Effector CD8-positive, alpha-beta T cell (primary cell): ENCODE results near the gene NOL8.

Experiments
- DNase-seq: peaks from one replicate; lab custom pipeline; 2025; lab: John Stamatoyannopoulos, UW
- total RNA-seq, 4 experiments: gene quantifications; one replicate each; lab custom pipeline; 2026; lab: John Stamatoyannopoulos, UW

NOL8 gene
- total RNA-seq: 84.1 to 108 (median 104) reads per million in 4 experiments

DNA sequence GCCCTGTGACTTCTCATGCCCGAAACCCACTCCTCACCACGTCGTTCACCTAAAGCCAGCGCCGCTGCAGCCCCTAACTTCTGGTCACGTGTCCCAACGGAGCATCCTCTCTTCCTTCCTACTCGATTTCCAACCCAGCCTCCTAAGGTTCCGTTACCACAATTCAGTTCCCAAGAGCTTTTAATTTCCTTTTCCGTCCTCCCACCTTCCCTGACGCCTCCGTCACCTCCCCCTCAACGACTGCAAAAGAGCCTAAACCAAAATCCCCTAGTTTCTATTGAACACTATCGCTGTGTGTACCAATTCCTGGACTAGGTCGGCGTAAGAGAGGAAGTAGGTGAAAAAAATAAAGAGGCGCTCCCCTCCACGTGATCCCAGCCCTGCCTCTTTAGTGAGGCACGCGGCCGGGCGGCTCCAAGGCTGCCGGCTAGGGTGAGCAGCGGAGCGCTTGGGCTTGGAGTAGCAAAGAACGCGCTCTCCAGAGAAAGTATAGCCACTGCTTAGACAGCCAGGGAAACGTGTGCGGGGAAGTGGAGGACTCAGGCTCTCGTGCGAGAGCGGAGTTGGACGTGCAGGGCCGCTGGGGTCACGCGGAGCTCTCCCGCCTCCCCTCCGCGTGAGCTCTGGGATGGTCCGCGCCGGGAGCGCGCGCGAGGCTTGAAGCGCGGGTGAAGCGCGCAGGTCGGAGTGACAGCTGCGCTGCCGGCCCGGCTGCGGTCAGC lies at the start of gene NOL8, which contains the start of gene CENPP:
Gene NOL8, minus strand, starts transcription at position 82 of the 722 bp plus-strand sequence. CDS start 1,189 bp downstream, outside the sequence.
Gene CENPP, plus strand, starts transcription at position 685 of the 722 bp plus-strand sequence.
- peak; percentile 65 for DNase-seq

- no peak for DNase-seq
Observed at GRCh38 chr9:92373167-92373566, 48.0 kb upstream of the NOL8 start.

DNA sequence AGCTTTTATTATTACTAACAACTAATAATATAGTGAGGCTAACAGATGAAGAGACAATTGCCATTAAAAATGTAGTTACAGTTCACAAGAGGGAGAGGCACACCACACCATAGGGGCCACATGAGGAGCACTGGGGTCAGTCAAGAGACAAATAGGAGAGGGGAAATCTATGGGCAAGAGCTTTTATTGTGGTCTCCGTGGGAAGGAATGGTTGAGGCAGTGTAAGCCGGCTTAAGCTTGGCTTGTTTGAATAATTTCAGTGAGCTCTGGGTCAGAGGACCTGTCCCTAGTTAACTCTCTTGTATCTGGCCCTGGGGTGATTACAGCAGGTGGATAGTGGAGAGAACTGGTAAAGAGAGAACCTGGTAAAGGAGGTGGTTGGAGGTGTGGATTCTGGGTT lies 43.9 kb upstream of the NOL8 start:
- DNase-seq: no peak

GRCh38 chr9:92360083-92360482 lies 34.9 kb upstream of the NOL8 start:
- no peak for DNase-seq

DNA sequence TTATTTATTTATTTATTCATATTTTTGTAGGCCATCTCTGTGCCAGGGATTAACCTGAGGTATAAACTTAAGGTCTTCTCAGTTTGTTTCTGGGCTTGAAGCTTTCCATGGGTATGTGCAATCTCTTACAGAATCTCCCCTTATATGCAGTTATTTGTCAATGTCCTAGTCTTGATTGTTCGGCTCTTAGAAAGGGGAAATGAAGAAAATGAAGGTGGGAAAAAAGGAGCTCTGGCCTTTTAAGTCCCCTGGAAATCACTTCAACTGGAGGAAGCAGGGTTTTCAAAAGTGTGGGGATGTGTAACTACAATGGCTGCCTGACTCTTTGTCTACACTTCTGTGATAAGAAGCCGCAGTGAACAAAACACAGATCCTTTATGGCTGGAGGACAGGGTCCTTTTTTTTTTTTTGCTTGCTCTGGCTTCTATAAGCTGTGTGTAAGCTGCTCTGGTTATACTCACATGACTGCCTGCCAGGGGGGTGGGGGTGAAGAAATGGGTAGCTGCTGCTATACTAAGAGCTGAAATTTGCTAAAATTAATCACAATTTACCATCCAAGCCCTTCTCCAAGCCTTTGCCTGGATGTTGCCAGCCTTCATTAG lies 34.3 kb upstream of the NOL8 start:
- DNase-seq: no peak

DNA sequence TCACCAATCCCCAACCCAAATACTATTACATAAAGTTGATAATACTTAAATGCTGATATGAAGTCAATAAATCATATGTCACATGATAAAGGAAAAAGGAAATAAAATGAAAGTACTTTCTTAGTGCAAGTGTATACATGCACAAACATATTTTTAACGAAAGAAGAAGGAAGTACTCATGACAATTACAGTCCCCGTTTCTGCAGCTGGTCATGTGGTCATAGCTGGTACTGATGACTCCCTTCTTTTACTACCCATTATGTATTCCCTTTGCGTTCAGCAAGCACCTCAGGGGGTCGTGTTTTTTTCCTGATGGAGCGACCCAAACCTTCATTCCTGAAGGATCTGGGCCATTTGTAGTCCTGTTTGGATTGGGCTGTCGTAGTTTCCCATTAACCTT lies 27.9 kb upstream of the NOL8 start:
- DNase-seq: no peak

GRCh38 chr9:92350740-92351133 lies 25.6 kb upstream of the NOL8 start:
- no peak for DNase-seq

DNA sequence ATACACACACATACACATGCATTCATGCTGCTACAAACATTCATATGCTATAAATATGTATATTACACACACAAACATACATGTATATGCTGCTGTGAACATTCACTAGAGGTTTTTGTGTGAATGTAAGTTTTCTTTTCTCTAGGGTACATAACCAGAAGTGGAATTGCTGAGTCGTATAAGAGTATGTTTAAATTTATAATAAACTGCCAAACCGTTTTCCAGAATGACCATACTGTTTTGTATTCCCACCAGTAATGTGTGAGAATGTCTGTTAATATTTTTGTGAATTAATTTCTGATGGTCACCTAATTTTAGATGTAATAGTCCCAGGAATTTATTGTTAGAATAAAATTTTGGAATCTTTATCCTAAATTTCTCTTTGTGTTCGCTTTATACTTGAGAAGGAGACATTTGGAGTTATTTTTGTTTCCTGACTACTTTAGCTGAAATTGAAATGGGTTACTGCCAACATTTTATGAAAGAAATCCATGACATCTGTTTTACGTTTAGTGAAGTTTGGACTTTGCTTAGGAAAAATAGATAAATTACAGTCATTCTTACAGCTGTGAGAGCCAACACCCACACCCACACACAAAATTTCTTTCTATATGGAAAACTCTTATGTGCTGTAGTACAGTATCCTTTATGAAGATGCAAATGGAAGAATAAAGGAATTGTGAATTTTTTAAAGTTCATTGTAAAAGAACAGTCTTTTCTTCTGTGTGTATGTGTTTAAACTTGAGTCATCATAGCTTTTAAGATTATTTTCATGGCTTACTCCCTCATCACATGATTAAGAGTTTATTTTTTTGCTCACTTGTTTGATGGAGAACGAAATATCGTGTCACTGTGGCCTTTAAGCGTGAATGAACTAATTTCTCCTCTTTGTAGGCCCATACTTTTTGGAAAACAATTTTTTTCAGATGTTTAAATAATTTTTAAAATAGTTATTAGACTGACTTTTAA lies 24.9 kb upstream of the NOL8 start:
- DNase-seq: no peak

GRCh38 chr9:92345582-92345981 lies 20.4 kb upstream of the NOL8 start:
- no peak for DNase-seq

DNA sequence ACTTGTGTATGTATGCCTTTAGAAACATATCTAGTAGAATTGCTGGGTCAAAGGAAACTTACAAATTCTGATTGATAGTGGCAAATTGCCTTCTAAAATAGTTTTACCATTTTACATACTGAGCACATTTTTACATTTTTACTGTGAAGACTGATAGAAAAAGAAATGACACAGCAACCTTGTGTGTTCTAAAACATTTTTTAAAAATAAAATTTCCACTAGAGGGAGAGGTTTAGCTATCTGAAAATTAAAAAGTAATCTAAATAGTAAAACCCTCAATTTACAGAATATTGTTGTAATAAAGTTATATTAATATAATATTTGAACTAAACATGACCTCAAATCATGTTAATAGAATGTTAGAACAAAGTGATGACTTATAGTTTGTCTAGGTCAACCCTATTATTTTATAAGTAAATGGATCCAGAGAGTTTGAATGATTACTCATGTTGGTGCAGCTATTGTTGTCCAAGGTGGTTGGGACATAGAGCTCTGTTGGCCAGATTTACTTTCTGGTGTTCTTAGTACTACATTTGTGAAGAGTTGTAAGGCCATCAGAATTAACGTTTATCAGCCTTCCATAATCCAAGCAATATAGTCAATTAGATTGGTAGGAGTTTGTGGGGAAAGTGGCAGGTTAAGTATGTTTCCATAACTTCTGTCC lies 17.8 kb upstream of the NOL8 start:
- no peak for DNase-seq

- DNase-seq: no peak
Observed at GRCh38 chr9:92341578-92341977, 16.4 kb upstream of the NOL8 start.

- DNase-seq: no peak
Observed at GRCh38 chr9:92333282-92333634, 8.1 kb upstream of the NOL8 start.

DNA sequence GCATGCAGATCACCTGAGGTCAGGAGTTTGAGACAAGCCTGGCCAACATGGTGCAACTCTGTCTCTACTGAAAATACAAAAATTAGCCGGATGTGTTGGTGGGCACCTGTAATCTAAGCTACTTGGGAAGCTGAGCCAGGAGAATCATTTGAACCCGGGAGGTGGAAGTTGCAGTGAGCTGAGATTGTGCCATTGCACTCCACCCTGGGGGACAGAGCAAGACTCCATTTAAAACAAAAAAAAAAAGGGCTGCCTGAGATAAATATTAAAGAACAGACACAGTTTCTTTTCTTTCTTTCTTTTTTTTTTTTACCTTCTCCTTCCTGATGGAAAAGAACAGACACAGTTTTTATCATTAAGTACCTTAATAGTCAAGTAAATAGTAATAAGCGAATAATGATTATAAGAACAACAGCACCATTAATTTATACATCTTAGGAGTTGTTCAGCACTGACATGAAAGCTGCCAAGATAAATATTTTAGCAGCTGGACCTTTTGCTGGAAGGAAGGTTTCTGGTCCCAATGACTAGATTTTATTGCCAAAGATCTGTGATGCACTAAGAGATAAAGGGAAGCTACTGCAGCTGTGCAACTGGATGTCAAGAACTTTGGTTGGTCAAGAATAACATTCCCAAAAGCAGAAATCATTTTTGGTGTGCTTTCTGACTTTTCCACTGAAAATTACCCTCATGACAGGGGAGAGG lies 7.6 kb upstream of the NOL8 start:
- DNase-seq: no peak

GRCh38 chr9:92328225-92328624 lies 3.1 kb upstream of the NOL8 start:
- no peak for DNase-seq

DNA sequence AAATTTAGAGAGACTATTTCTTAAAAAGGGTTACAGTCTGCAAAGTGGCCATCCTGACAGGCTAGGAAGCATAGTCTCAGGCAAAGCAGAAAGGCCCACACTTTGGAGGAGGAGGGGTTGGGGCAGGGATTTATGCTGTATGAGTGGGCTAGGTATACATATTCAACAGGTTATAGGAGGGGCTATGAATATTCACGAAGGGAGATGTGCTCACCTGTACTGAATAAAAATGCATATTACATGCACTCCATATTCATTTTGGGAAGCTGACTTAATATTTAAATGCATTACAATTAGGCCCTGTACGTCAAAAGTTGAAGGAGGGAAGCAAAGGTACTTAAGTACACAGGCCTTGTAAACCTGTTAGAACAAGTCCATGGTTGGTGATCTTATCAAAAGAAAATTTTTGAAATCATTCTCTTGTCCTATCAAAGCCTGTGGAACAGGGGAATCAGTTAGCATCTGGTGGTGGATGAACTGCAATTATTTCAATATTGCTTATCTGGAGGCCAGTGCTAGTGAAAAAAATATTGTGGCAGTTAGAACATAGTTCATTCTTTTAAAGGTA lies 2.2 kb upstream of the NOL8 start:
- DNase-seq: no peak

GRCh38 chr9:92325991-92326500 lies 896 bp upstream of the NOL8 start:
- no peak for DNase-seq

DNA sequence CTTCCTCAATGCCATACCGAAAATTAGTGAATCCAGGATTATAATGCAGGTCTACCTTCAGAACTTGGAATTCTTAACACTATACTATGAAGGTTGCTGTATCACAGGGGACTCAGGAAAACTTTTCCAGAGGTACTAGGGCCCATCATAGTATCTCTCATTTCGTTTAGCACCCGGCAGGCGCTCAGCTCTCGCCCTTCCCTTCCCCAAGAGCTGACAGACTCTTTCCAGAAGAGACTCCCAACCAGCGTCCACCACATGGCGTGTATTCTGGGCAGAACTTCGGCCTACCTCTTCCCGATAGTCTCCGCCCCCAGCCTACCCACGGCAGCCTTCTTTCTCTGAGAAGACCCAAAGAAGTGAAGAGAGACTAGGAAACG lies 271 bp downstream of the NOL8 start:
- no peak for DNase-seq

DNA sequence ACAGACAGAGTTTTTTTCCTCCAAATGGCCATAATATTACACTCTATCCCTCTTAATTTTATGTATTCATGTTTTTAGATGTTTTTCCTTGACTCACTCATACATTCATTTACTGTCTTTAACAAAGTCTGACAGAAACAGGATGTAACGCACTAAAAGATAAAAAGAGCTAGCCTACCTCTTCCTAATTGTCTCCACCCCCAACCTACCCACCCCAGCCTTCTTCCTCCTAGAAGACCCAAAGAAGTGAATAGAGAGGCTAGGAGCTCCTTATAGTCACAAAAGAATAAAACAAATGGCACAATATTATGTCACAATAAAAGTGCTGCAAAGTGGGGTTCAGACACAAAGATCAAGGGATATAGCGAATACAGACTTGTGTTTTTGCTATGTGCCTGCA lies 719 bp downstream of the NOL8 start:
- no peak for DNase-seq

GRCh38 chr9:92315456-92315855 lies 9.7 kb downstream of the NOL8 start:
- DNase-seq: no peak

GRCh38 chr9:92313624-92314012 lies 11.5 kb downstream of the NOL8 start:
- no peak for DNase-seq
